ENCODE results near the gene PLCB4. TPM values are rescaled to one million over a fixed set of nuclear protein-coding genes. Genes with fewer than 3 reads are reported as not detected.

Gene PLCB4
- total RNA-seq, 1 donor, result 4.1 TPM

GRCh38 chr20:9262653-9263194 is 193.8 kb downstream of the PLCB4 start:
- no peak for DNase-seq (ENCODE audit: low read depth)
- TF ChIP-seq, protein P1, sequence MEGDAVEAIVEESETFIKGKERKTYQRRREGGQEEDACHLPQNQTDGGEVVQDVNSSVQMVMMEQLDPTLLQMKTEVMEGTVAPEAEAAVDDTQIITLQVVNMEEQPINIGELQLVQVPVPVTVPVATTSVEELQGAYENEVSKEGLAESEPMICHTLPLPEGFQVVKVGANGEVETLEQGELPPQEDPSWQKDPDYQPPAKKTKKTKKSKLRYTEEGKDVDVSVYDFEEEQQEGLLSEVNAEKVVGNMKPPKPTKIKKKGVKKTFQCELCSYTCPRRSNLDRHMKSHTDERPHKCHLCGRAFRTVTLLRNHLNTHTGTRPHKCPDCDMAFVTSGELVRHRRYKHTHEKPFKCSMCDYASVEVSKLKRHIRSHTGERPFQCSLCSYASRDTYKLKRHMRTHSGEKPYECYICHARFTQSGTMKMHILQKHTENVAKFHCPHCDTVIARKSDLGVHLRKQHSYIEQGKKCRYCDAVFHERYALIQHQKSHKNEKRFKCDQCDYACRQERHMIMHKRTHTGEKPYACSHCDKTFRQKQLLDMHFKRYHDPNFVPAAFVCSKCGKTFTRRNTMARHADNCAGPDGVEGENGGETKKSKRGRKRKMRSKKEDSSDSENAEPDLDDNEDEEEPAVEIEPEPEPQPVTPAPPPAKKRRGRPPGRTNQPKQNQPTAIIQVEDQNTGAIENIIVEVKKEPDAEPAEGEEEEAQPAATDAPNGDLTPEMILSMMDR (IDR thresholded peaks at IDR 0.05; ENCODE audit: insufficient read depth, low read length), result no peak
- H3K4me3 ChIP-seq (ENCODE audit: low read depth, low read length), result no peak overlapping the region

DNA sequence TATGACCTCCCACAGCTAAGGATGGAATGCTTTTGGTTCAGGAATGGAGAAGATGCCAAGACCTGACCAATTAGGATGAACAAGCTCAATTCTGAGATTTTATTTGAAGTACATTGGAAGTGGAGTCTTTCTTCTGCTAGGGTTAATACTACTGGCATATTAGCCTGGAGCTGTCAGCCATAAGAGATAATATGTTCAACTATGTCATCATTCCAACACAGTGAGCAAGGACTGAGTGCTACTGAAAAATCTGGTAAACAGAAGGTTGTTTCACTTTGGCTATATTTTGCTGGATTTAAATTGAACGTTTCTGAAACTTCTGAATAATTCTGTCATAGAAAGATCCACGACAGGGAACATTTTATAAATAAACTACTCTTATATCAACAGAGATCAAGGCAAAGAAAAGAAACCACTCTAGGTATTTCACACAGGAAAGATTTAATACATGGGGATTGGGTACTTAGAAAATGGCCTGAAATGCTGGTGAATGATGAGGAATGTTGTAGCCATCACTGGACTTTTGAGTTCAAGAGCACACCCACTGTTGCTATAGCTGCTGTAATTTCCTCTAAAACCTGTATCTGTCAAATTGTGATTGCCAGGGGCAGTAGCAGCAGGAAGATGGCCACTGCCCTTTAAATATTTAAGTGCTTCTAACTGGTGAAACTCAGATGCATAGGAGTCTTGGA is 200.5 kb downstream of the PLCB4 start:
- DNase-seq (ENCODE audit: low read depth), result no peak
- no peak overlapping the region for H3K4me3 ChIP-seq (ENCODE audit: low read depth, low read length)
- TF ChIP-seq, protein P1 (IDR thresholded peaks at IDR 0.05; ENCODE audit: insufficient read depth, low read length), result no peak

DNA sequence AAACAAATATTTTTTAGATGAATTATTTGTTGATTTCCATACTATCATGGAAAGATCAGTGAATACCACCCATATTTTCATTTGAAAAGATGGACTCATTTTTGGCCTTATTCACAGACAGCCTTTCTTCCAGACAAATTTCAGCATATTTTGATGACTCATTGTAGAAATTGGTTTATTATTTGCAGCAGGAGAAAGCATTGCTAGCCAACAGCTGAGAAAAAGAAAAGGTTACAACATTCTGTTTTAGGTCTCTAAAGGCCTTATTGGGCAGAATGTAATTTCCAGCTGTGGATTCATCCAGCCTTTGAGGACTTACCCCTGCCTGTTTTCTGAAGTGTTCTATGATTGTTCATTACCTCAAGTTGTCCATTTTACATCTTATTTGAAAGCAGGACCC is 201.9 kb downstream of the PLCB4 start:
- TF ChIP-seq, protein P1 (IDR thresholded peaks at IDR 0.05; ENCODE audit: insufficient read depth, low read length), result no peak
- H3K4me3 ChIP-seq (ENCODE audit: low read depth, low read length), result no peak overlapping the region
- DNase-seq (ENCODE audit: low read depth), result peak; percentile 43

- TF ChIP-seq, protein P1 (IDR thresholded peaks at IDR 0.05; ENCODE audit: insufficient read depth, low read length), result no peak
- DNase-seq (ENCODE audit: low read depth), result no peak
- H3K4me3 ChIP-seq (ENCODE audit: low read depth, low read length), result no peak overlapping the region
Observed at GRCh38 chr20:9276966-9277468, 208.1 kb downstream of the PLCB4 start.

GRCh38 chr20:9279918-9280401 is 211.1 kb downstream of the PLCB4 start:
- DNase-seq (ENCODE audit: low read depth), result no peak
- TF ChIP-seq, protein P1 (IDR thresholded peaks at IDR 0.05; ENCODE audit: insufficient read depth, low read length), result no peak
- H3K4me3 ChIP-seq (ENCODE audit: low read depth, low read length), result no peak overlapping the region

DNA sequence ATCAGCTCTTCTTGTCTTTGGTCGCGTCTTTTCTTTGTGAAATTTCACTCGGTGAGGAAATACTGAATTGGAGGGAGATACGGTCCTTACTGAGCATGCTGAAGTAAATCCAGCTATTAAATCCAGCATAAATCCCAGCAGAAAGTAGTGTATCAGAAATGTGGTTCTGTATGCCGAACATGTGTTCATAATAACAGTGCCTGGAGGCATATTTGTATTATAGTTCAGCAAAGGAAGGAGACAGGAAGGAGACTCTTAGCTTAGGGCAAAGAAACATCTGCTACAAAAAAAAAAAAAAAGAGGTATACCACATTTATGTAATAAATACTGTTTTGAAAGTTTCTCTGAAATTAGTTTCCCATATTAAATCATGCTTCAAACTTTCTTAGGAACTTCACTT is 211.8 kb downstream of the PLCB4 start:
- no peak for DNase-seq (ENCODE audit: low read depth)
- TF ChIP-seq, protein P1 (IDR thresholded peaks at IDR 0.05; ENCODE audit: insufficient read depth, low read length), result no peak

More for the DNA sequence above, 211.8 kb downstream of the PLCB4 start:
- H3K4me3 ChIP-seq (ENCODE audit: low read depth, low read length), result no peak overlapping the region

Data from fibroblast of the aortic adventitia (primary cell).